Epithelial cell of proximal tubule (primary cell): Measurements from ENCODE around the gene SYNCRIP. TPM values are rescaled to one million over a fixed set of nuclear protein-coding genes. Genes with fewer than 3 reads are reported as not detected.

Experiments used
- DNase-seq: peaks from one replicate; pipeline ENCODE4 v3.0.0-alpha.2; 2011; ENCODE audit warnings: low read depth
- H3K4me3 ChIP-seq: 2 replicates; pipeline ENCODE4 v1.5.1; 2011; ENCODE audit warnings: low read depth, mild to moderate bottlenecking, low read length
- total RNA-seq: library from RNA; depleted of rRNA; stranded (reverse); fragments of >200 nt; gene quantifications from 2 replicates; pipeline ENCODE4 v1.2.3, GENCODE V29; 2015
- TF ChIP-seq, protein P1 (sequence below): conservative IDR thresholded peaks from 2 replicates; pipeline ENCODE4 v1.5.1; 2012; ENCODE audit warnings: low read depth, mild to moderate bottlenecking, low read length

SYNCRIP gene
- total RNA-seq, 1 donor from 2014 or later, result 59.3 TPM

DNA sequence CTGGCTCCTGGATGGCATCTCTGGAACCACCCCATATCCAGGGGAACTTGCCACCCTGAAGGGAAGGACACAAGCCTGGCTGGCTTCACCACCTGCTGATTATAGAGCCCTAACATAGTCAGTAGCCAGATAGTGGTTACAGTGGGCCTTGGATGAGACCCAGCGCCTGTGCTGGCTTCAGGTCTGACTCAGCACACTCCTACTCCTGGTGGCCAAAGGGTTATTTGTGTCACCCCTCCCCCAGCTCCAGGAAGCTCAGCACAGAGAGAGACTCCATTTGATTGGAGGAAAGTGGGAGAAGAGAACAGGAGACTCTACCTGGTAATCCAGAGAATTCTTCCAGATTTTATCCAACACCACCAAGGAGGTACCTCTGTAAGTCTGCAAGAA lies 61.8 kb downstream of the SYNCRIP start:
- DNase-seq, result no peak
- TF ChIP-seq, protein P1, sequence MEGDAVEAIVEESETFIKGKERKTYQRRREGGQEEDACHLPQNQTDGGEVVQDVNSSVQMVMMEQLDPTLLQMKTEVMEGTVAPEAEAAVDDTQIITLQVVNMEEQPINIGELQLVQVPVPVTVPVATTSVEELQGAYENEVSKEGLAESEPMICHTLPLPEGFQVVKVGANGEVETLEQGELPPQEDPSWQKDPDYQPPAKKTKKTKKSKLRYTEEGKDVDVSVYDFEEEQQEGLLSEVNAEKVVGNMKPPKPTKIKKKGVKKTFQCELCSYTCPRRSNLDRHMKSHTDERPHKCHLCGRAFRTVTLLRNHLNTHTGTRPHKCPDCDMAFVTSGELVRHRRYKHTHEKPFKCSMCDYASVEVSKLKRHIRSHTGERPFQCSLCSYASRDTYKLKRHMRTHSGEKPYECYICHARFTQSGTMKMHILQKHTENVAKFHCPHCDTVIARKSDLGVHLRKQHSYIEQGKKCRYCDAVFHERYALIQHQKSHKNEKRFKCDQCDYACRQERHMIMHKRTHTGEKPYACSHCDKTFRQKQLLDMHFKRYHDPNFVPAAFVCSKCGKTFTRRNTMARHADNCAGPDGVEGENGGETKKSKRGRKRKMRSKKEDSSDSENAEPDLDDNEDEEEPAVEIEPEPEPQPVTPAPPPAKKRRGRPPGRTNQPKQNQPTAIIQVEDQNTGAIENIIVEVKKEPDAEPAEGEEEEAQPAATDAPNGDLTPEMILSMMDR, result peak; percentile 27
- no peak overlapping the region for H3K4me3 ChIP-seq

DNA sequence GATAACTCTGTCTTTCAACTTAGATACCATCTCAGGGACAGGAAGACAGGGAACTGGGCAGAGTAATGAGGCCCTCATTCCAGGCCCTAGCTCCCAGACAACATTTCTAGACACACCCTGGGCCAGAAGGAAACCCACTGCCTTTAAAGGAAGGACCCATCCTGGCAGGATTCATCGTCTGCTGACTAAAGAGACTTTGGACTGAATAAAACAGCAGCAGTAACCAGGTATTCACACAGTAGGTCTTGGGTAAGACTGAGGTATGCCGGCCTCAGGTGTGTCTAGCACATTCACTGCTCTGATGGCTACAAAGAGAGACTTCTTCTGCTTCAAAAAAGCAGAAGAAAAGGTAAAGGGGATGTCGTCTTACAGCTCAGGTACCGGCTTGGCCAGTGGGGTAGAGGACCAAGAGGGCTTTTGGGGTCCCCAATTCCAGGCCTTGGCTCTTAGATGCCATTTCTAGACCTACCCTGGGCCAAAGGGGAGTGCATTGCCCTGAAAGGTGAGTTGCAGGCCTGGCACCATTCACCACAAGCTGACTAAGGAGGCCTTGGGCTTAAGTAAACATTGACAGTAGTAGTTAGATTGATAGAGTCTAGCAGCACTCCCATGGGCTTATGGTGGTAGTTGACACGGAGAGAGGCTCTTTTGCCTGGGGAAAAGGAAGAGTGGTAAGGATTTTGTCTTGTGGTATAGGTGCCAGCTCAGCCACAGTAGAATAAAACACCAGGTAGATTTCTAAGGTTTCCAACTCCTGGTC lies 62.4 kb downstream of the SYNCRIP start:
- H3K4me3 ChIP-seq, result no peak overlapping the region
- TF ChIP-seq, protein P1, result no peak
- no peak for DNase-seq

DNA sequence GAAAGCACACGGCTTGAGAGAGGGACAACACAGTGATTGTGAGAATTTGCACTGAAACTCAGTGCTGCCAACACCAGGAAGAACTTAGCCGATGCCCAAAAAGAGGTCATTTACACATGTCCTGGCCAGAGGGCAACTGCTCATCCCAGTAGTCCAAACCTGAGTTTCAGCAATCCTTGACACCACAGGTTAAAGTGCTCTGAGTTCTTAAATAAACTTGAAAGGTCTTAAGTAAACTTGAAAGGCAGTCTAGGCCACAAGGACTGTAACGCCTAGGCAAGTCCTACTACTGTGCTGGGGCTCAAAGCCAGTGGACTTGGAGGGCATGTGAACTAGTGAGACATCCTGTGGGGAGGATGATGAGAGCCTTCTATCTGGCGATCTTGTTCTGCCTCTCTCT lies 63.1 kb downstream of the SYNCRIP start:
- H3K4me3 ChIP-seq, result no peak overlapping the region
- DNase-seq, result no peak
- TF ChIP-seq, protein P1, result no peak

DNA sequence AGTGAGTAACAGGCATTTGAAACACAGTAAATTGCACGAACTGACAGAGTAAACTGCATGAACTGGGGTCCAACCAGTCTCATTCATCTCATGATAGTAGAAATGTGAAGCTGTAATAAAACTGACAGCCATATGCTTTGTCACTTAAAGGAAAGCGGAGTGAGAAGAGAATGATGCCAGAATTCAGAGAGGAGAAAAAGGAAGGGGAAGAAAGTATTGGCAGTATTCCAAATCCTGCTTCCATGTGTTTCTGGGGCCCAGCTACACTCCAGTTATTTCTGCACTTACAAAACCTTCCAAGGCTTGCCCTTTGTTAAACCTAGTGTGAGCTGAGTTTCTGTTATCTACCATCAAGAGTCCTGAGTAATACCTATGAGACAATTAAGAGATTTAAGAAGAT lies 66.2 kb downstream of the SYNCRIP start:
- DNase-seq, result no peak
- TF ChIP-seq, protein P1, result no peak
- H3K4me3 ChIP-seq, result no peak overlapping the region

DNA sequence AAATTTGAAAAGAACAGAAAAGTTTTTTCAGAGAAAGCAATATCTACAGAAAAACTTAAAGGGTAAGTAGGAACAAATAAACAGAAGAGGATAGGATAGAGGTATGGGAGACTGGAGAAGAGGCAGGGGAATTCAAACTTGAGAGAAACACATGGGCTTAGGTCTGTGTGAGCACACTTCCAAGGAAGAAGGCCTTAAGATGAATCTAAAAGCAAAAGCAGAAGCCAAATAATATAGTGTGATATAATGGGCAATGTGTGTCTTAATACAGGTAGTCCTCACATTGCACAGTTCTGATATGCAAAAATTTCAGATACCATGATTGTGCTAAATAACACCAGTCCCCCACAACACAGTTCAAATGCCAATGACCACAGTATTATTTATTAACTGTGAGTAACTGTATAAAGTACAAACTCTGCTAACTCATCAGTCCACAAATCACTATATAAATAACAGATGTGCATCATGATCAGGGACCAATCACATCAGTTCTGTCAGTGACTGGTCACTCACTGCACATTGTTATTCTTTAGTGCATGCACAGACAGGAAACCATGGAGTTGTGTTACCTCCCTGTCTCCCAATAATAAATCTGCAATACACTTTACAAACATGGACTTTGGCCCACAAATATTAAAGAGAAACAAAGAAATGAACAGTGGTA lies 67.6 kb downstream of the SYNCRIP start:
- TF ChIP-seq, protein P1, result no peak
- no peak for DNase-seq
- H3K4me3 ChIP-seq, result no peak overlapping the region

DNA sequence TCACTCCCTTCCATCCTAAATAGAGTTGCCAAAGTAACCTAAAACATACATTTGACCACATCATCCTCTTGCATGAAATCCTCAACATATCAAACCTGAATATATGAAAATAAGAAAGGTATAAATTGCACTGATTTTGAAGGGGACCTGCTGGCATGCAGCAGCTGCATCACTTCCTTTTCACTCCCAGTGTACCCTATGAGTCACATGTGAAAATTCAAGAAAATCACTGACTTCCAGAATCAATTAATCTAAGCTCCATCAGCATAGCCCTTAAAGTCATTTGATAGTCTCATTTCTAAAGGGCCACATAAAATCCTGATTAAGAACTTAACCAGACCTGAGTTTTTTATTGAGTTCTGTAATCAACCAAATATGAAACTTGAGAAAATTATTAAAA lies 73.4 kb downstream of the SYNCRIP start:
- DNase-seq, result no peak
- H3K4me3 ChIP-seq, result no peak overlapping the region
- TF ChIP-seq, protein P1, result no peak

DNA sequence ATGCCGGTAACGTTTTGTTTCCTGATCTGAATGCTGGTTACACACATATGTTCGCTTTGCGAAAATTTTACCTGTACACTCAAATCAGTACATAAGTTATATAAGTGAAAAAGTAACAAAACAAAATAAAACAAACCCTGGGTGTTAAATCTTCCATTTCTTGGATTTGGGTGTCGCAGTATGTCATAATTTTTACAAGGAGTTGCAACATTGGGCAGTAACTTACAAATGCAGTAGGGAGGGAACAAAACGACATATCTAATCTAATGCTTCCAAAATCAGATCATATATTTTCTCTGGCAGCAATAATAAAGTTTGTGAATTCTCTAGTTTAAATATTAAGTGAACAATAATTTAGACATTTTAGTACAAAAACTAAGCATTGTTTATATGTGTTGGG lies 74.3 kb downstream of the SYNCRIP start:
- TF ChIP-seq, protein P1, result no peak
- no peak for DNase-seq
- H3K4me3 ChIP-seq, result no peak overlapping the region
